K562 (cell line): ENCODE results near the gene PPIL1. TPM values are rescaled to one million over a fixed set of nuclear protein-coding genes. Genes with fewer than 3 reads are reported as not detected.
A peak's percentile ranks its signal among the peaks of the same experiment; 100 is the strongest.

Experiments used
- CCNT2 ChIP-seq: IDR thresholded peaks from 2 replicates; pipeline ENCODE4 v1.6.1; 2011; ENCODE audit warnings: borderline replicate concordance, low read depth, mild to moderate bottlenecking, moderate library complexity, mixed read lengths, low read length; ENCODE audit not compliant: insufficient read length; ENCODE audit errors: extremely low read depth
- CEBPG ChIP-seq, 3 experiments: fragments of 200-800 bp in 1 of 3; sonication (Bioruptor generic) in 1 of 3; sonication (generic) in 1 of 3; formaldehyde crosslinking in 1 of 3; IDR thresholded peaks in 2 of 3; conservative IDR thresholded peaks in 1 of 3; 2 replicates each; pipeline versions ENCODE4 v1.6.1 to v1.8.0; 2016 to 2022; ENCODE audit warnings: missing compliant biosample characterization in 2 of 3, missing genetic modification characterization in 2 of 3, mild to moderate bottlenecking in 1 of 3, missing genetic modification reagents in 1 of 3
- CHD4 ChIP-seq: fragments of 200-600 bp; sonication (generic); IDR thresholded peaks from 3 replicates; pipeline ENCODE4 v1.6.1; 2012; ENCODE audit warnings: low read depth, mild to moderate bottlenecking, mixed read lengths, low read length, inconsistent platforms; ENCODE audit not compliant: insufficient read depth, insufficient replicate concordance, poor library complexity, severe bottlenecking
- CSDE1 ChIP-seq, 2 experiments: fragments of 450-650 bp; IDR thresholded peaks; 2 replicates each; pipeline ENCODE4 v1.6.1; 2016; ENCODE audit warnings: mild to moderate bottlenecking in 1 of 2
- E2F3 ChIP-seq: fragments of 250-450 bp; sonication (Bioruptor Pico); IDR thresholded peaks from 2 replicates; pipeline ENCODE4 v1.4.0; 2020; ENCODE audit warnings: mild to moderate bottlenecking
- ESRRA ChIP-seq: fragments of 450-650 bp; IDR thresholded peaks from 2 replicates; pipeline ENCODE4 v1.6.1; 2014; ENCODE audit warnings: low read depth, mild to moderate bottlenecking, moderate library complexity, borderline replicate concordance
- MCM5 ChIP-seq: fragments of 450-650 bp; IDR thresholded peaks from 2 replicates; pipeline ENCODE4 v1.6.1; 2016; ENCODE audit warnings: low read depth
- MCM7 ChIP-seq, 2 experiments: fragments of 450-650 bp; IDR thresholded peaks; 2 replicates each; pipeline ENCODE4 v1.6.1; 2016 to 2018
- MEIS2 ChIP-seq: fragments of 450-650 bp; IDR thresholded peaks from 2 replicates; pipeline ENCODE4 v1.6.1; 2014; ENCODE audit warnings: mild to moderate bottlenecking; ENCODE audit not compliant: partially characterized antibody
- NRF1 ChIP-seq, 2 experiments: fragments of 450-650 bp; IDR thresholded peaks in 1 of 2; conservative IDR thresholded peaks in 1 of 2; 2 replicates each; pipeline ENCODE4 v1.6.1; 2014; ENCODE audit warnings: mild to moderate bottlenecking in 2 of 2
- POLR2AphosphoS2 ChIP-seq: IDR thresholded peaks from 2 replicates; pipeline ENCODE4 v1.6.1; 2012; ENCODE audit warnings: low read length, improper control_type of control experiment
- SETDB1 ChIP-seq: IDR thresholded peaks from one replicate; pipeline ENCODE4 v1.6.1; 2012; ENCODE audit warnings: low read length, control low read depth, inconsistent platforms
- SFPQ ChIP-seq: fragments of 200-400 bp; formaldehyde crosslinking; IDR thresholded peaks from 2 replicates; pipeline ENCODE4 v1.6.1; 2017; ENCODE audit warnings: mild to moderate bottlenecking, low read depth, low read length, moderate library complexity
- SMARCA4 ChIP-seq: fragments of 450-650 bp; IDR thresholded peaks from 2 replicates; pipeline ENCODE4 v1.6.1; 2016
- SREBF1 ChIP-seq: fragments of 150-350 bp; IDR thresholded peaks from 2 replicates; pipeline ENCODE4 v1.6.1; 2014; ENCODE audit warnings: antibody characterized with exemption, low read depth, low read length, borderline replicate concordance
- SRF ChIP-seq, 2 experiments: fragments of 250-450, 450-650 bp in 1 of 2; sonication (Bioruptor Pico) in 1 of 2; sonication (generic) in 1 of 2; formaldehyde crosslinking; IDR thresholded peaks; 2 replicates each; pipeline versions ENCODE4 v1.5.0 to v1.5.1; 2020 to 2022; ENCODE audit warnings: mild to moderate bottlenecking in 1 of 2, missing genetic modification reagents in 1 of 2
- SRSF3 ChIP-seq: fragments of 200-400 bp; formaldehyde crosslinking; IDR thresholded peaks from 2 replicates; pipeline ENCODE4 v1.6.1; 2016; ENCODE audit warnings: mild to moderate bottlenecking, low read length, moderate library complexity; ENCODE audit not compliant: insufficient read depth
- STAT5A ChIP-seq: IDR thresholded peaks from 2 replicates; pipeline ENCODE4 v1.6.1; 2012; ENCODE audit warnings: low read length, inconsistent platforms, borderline replicate concordance
- U2AF1 ChIP-seq: fragments of 200-400 bp; formaldehyde crosslinking; optimal IDR thresholded peaks from 2 replicates; pipeline ENCODE3; 2017; ENCODE audit warnings: mild to moderate bottlenecking, low read depth, low read length, moderate library complexity
- ZNF134 ChIP-seq: fragments of 250-450 bp; sonication (Bioruptor Pico); conservative IDR thresholded peaks from 2 replicates; pipeline ENCODE4 v1.4.0; 2020
- ZNF174 ChIP-seq: fragments of 250-450 bp; sonication (Bioruptor Pico); IDR thresholded peaks from 2 replicates; pipeline ENCODE4 v1.4.0; 2020; ENCODE audit warnings: mild to moderate bottlenecking
- ZNF41 ChIP-seq: fragments of 250-450 bp; sonication (Bioruptor Pico); conservative IDR thresholded peaks from 2 replicates; pipeline ENCODE4 v1.4.0; 2020; ENCODE audit warnings: mild to moderate bottlenecking
- polyA plus RNA-seq, 8 experiments: library from polyadenylated mRNA; depleted of rRNA in 4 of 8; stranded (reverse) in 5 of 8; unstranded in 3 of 8; fragments of >200 nt; fragmentation: Nextera tagmentation in 2 of 8; fragmentation: Illumina TruSeq in 1 of 8; extraction: Ambion mirVana in 2 of 8; extraction: Trizol in 1 of 8; gene quantifications; 2 replicates each; pipeline versions ENCODE4 v1.2.1 to v1.2.3, GENCODE V29; 2011 to 2014; ENCODE audit warnings: inconsistent platforms in 1 of 8, missing spikeins in 1 of 8
- total RNA-seq, 7 experiments: library from RNA; depleted of rRNA in 6 of 7; stranded (reverse); fragments of >200 nt in 6 of 7; fragmentation: Illumina TruSeq in 2 of 7; extraction: Trizol in 2 of 7; gene quantifications; 2 replicates each; pipeline versions ENCODE4 v1.2.1 to v1.2.3, GENCODE V29; 2011 to 2021; ENCODE audit warnings: low replicate concordance in 1 of 7
- TF ChIP-seq, protein P1 (sequence below): fragments of 450-650 bp; IDR thresholded peaks from 2 replicates; pipeline ENCODE4 v1.7.1; 2018; ENCODE audit warnings: mild to moderate bottlenecking, low read depth; ENCODE audit not compliant: partially characterized antibody

PPIL1 gene
- total and polyA plus RNA-seq, 9 of the 15 experiments (the other 6 are each of a cell fraction or from before 2014, with no cell fraction given) = 65.8 to 205 (median 130) TPM

DNA sequence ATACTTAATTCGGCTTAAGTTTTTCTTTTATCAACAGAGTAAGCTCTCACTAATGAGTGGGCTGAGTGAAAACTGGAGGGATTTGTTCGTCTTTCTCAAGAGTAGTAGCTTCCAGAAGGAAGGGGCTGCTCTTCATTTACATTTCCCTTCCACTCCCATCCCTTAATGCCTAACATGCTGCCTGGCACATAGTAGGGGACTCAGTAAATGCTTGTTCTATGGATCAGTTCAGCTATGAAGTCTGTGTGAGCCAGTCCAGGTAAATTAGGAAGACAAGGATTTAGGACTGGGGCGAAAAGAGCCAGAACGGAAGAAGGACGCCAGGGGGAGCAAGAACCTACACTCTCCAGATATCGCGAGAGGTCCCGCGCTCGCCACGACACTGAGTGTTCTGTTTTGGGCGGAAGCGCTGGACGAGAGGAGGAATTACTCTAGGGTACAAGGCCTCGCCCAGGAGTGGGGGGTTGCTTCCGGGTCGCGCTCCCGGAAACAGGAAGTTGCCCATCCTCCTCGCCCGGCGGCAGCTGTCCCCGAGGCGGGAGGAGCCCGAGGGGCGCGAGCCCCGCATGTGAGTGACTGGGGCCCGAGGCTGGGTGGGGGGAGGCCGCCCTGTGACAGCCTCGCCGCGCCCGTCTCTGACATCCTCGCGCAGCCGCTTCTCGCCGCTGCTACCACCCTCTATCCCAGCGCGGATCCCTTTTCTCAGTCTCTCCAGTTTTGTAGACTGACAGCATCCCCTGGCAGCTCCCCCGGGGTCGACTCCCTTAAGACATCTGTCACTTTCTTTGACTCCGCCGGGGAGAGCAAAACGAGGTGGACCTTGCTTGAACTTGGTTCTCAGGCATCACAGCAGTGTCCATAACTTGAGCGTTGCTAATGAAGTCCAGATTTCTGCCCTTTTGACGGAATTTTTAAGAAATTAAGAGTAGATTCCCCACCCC is 11.1 kb upstream of the PPIL1 start, which contains the start of gene C6orf89 (continued):
- TF ChIP-seq SETDB1 (peak; percentile 29), ZNF41 (CRISPR knock-in tag) (no peak), SRSF3 (no peak), ZNF174 (CRISPR knock-in tag) (no peak), CSDE1 (IDR thresholded peaks at IDR 0.05) (no peak), NRF1 (conservative IDR thresholded peaks at IDR 0.05 in 1 of 2, IDR thresholded peaks at IDR 0.05 in 1 of 2) (peak; percentile 87 to 90), ZNF134 (no peak), CCNT2 (peak; percentile 86), MCM5 (no peak), E2F3 (peak; percentile 86), U2AF1 (peak; percentile 78), MCM7 (IDR thresholded peaks at IDR 0.05) (no peak), CHD4 (no peak), SMARCA4 (0 out of 2 replicates have a peak, but pooled peaks have one; percentile 9), CEBPG (CRISPR knock-in tag; IDR thresholded peaks at IDR 0.05) (no peak), CEBPG (tag; conservative IDR thresholded peaks at IDR 0.05 in 1 of 2, IDR thresholded peaks at IDR 0.05 in 1 of 2) (no peak), STAT5A (peak; percentile 16; the same call in 1 of the 2 replicates), SFPQ (no peak), MEIS2 (peak; percentile 78), POLR2AphosphoS2 (no peak), SREBF1 (0 out of 2 replicates have a peak, but pooled peaks have one; percentile 43), SRF (CRISPR knock-in tag; IDR thresholded peaks at IDR 0.05) (peak in 1 of 2 experiments; percentile 69; a peak in 1 of 4 replicates), ESRRA (peak; percentile 83)
- TF ChIP-seq, protein P1, sequence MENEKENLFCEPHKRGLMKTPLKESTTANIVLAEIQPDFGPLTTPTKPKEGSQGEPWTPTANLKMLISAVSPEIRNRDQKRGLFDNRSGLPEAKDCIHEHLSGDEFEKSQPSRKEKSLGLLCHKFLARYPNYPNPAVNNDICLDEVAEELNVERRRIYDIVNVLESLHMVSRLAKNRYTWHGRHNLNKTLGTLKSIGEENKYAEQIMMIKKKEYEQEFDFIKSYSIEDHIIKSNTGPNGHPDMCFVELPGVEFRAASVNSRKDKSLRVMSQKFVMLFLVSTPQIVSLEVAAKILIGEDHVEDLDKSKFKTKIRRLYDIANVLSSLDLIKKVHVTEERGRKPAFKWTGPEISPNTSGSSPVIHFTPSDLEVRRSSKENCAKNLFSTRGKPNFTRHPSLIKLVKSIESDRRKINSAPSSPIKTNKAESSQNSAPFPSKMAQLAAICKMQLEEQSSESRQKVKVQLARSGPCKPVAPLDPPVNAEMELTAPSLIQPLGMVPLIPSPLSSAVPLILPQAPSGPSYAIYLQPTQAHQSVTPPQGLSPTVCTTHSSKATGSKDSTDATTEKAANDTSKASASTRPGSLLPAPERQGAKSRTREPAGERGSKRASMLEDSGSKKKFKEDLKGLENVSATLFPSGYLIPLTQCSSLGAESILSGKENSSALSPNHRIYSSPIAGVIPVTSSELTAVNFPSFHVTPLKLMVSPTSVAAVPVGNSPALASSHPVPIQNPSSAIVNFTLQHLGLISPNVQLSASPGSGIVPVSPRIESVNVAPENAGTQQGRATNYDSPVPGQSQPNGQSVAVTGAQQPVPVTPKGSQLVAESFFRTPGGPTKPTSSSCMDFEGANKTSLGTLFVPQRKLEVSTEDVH = peak; percentile 99
